Mononuclear cell (primary cell): ENCODE results near the gene ENC1. TPM values are rescaled to one million over a fixed set of nuclear protein-coding genes. Genes with fewer than 3 reads are reported as not detected.

ENCODE experiments used
- H3K27me3 ChIP-seq: 2 replicates; pipeline ENCODE4 v1.6.0; 2011; ENCODE audit warnings: low read length, control low read depth; ENCODE audit not compliant: insufficient read depth
- H3K4me1 ChIP-seq: 2 replicates; pipeline ENCODE4 v1.5.1; 2011; ENCODE audit warnings: mild to moderate bottlenecking, low read length, control low read depth; ENCODE audit not compliant: insufficient read depth
- H3K4me3 ChIP-seq: 2 replicates; pipeline ENCODE4 v1.5.1; 2011; ENCODE audit warnings: mild to moderate bottlenecking, low read length, moderate library complexity
- H3K9me3 ChIP-seq: 2 replicates; pipeline ENCODE4 v1.5.1; 2011; ENCODE audit warnings: low read depth, mild to moderate bottlenecking, control low read depth, low read length
- total RNA-seq: library from RNA; depleted of rRNA; stranded (reverse); fragments of >200 nt; gene quantifications from one replicate; pipeline ENCODE4 v1.2.3, GENCODE V29; 2012

ENC1 gene
- total RNA-seq, 1 donor, result 31.9 TPM

DNA sequence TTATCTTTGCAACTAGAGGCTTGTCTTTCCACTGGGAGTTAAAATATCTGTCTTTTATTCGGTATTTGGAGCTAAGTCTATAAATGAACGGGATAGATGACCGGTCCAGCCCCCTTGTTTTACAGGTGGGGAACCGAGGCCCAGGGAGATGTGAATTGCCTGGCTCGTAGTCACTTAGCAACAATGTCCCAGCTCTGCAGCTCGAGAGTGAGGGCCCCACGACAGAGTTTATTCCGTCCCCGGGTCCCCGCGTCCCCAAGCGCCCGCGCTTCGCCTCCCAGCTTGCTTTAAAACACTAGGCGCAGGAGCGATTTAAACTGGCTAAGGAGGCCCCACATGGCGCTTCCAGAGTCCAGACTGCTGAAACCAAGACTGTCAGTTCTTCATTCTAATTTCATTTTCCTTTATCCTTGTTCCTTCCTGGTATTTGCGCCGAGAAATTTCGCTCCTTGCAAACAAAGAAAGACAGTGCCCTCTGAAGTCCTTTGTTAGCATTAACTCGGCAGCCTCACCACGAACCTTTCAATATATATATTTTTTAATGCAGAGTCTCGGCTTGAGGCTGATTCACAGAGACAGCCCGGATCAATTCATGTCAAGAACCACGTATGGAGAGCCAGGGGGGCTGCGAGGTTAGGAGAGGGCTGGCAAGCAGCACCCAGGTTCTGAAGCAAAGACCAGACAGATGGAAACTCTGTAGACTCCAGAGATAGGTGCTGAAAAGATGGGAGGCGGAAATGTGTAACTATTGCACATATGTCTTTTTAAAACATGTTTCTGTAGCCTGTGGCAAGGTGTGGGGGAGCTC lies 1.4 kb upstream of the ENC1 start:
- Histone ChIP-seq H3K27me3 (no peaks in the 10 kb centered on the region), H3K4me3 (peak overlapping the region; percentile 72), H3K4me1 (peaks cover 71% of the 10 kb centered on the region), H3K9me3 (no peaks in the 10 kb centered on the region)

DNA sequence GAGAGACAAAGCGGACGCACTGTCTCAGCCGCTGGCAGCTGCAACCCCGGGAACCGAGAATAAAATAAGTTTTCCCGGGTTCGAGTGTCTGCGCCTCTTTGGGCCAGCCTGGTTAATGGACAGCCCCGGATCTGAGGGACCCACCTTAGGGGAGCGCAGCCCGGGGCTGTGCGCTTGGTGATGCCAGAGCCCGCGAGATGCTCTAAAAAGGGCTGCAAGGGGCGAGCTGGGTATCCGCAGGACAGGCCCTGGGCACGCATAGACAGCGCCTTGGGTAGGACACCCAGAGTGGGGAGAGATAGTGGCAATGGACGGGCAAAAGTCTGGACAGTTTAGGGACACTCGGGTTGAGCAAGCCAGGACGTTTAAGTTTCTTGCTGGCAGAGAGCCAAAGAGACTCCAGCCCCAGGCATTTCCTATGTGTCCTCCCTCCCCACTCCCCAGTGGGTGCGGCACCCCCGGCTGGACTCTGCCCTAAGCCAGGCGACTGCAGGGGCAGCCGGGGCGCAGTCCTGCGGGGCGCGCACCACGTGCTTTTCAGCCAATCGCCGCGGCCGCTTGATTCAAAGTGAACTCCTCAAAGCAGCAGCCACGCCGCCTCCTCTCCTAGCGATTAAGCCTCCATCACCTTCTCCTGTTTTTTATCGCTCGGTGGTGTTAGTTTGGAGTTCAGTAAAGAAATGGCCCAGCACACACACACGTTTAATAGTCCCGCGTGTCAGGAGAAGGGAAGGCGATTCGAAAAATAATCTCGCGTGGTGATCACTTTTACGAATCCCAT lies 616 bp upstream of the ENC1 start:
- H3K4me1 ChIP-seq, result peaks cover 71% of the 10 kb centered on the region
- H3K4me3 ChIP-seq, result peak overlapping the region; percentile 72
- H3K27me3 ChIP-seq, result no peaks in the 10 kb centered on the region
- no peaks in the 10 kb centered on the region for H3K9me3 ChIP-seq

DNA sequence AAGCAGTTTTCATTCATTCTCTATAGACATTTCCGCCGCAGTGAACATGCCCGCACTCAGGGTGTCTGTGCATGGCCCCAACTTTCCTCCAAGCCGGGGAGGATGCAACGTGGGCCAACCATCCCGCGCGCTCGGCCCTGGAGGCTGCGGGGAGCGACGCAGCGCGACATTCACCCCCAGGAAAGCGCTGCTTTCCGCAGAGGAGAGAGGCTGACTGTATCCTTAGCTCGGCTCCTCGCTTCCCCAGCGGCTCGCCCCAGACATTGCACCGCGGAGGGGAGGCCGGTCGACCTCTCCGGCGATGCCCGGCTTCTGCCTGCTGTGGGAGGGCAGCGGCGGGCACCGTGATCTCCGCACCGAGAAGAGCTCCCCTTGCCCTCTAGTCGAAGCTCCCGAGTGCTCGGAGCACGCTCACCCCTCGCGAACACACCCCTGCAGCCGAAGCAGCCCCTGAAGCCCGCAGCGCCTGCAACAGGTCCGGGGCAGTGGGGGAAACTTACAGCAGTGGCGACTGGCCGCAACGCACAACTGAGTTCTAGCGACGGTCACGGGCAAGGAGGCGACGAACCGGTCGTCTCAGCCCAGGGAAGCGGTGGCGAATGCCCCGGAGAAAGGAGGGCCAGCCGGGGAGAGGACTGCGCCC lies 600 bp downstream of the ENC1 start:
- H3K4me3 ChIP-seq, result peak overlapping the region; percentile 72
- H3K4me1 ChIP-seq, result peaks cover 71% of the 10 kb centered on the region
- no peaks in the 10 kb centered on the region for H3K27me3 ChIP-seq
- no peaks in the 10 kb centered on the region for H3K9me3 ChIP-seq

DNA sequence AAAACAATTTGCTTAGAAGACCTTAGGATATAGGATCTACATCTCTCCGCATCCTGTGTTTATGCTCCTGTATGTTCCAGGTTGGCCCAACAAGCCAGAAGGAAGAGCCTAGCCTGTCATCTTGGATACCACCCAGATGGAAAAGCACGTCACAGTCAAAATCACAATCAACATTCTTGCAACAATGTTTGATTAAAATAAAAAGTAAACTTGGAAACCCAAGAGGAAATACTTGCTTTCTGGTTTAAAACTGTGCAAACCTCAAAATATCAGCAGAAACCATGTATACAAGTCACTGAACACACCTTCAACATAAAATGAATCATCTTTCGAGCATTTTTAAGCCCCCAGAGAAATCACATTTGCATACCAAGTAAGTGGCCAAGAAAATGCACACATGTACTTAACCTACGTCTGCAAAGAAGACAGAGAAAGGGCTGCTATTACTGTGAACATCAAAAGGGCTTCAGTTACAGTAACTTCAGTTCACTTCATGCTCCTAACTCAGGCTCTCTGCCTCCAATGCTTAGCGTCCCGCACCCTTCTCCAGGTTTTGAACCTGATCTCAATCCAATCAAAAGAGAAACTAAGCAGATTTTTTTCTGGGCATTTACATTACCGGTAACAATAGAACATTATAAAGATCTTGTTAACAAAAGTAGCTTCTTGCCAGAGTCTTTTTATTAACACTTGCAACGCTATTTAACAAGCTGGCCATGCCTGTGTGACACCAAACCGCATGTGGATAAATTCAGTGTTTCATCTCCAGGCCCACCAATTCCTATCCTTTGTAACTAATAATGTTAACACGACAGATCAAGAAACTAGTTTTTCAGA lies 1.3 kb downstream of the ENC1 start:
- H3K4me3 ChIP-seq, result peak overlapping the region; percentile 72
- H3K9me3 ChIP-seq, result no peaks in the 10 kb centered on the region
- H3K4me1 ChIP-seq, result peaks cover 66% of the 10 kb centered on the region
- no peaks in the 10 kb centered on the region for H3K27me3 ChIP-seq

DNA sequence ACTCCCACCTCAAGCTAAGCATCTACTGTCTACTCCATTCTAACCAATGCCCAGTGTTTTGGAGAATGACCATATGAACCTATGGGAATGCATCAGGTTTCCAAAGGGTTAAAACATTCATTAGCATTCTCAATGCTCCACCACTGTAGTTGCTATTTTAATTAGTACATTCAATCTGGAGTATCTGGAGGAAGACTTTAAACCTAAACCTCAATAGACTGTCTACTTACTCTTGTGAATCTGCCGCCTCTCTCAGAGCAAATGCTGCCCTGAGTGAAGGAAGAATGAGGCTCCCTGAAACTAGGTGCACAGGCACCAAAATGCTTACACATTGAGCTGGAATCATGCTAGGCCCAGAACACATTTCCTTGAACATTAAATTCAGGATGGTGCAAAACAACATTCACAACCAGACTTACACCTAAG lies 2.0 kb downstream of the ENC1 start:
- H3K27me3 ChIP-seq, result no peaks in the 10 kb centered on the region
- no peaks in the 10 kb centered on the region for H3K9me3 ChIP-seq
- no peak overlapping the region for H3K4me3 ChIP-seq
- H3K4me1 ChIP-seq, result peaks cover 63% of the 10 kb centered on the region

DNA sequence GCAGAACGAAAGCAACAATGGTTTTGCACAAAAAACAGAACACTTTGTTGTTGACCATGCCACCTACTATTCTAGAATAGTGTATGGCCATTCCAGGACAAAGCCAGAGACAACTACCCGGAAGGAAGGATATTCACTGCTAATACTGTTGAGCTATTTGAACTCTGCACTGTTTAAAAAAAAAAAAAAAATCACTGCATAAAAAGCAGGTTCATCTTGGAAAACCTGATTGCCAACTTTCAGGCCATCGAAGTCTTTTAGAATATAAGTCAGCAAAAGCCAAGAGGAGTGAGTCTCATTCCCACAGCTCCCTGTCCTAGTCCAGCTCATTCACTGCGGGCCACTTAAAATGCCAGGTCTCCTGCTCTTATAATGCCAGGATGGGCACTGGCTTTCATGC lies 4.0 kb downstream of the ENC1 start:
- no peaks in the 10 kb centered on the region for H3K9me3 ChIP-seq
- peaks cover 63% of the 10 kb centered on the region for H3K4me1 ChIP-seq
- H3K4me3 ChIP-seq, result no peak overlapping the region
- H3K27me3 ChIP-seq, result no peaks in the 10 kb centered on the region

DNA sequence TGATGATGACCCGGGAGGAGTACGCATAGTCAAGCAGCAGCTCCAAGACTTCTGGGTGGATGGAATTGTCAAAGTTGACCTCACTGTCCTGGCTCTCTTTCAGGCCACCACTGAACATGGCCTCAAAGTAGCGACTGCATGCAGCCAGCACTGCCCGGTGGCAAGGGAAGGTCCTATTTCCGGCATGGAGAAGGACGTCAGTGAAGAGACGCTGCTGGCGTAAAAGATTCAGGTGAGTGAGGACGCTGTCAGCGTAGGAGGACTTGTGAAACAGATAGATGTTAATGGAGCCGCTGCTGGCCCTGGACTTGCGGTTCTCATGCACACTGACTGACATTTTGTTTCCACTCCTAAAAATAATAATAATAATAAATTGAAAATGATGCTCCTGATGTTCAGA lies 4.4 kb downstream of the ENC1 start:
- Histone ChIP-seq H3K4me3 (no peak overlapping the region), H3K9me3 (no peaks in the 10 kb centered on the region), H3K4me1 (peaks cover 63% of the 10 kb centered on the region), H3K27me3 (no peaks in the 10 kb centered on the region)

DNA sequence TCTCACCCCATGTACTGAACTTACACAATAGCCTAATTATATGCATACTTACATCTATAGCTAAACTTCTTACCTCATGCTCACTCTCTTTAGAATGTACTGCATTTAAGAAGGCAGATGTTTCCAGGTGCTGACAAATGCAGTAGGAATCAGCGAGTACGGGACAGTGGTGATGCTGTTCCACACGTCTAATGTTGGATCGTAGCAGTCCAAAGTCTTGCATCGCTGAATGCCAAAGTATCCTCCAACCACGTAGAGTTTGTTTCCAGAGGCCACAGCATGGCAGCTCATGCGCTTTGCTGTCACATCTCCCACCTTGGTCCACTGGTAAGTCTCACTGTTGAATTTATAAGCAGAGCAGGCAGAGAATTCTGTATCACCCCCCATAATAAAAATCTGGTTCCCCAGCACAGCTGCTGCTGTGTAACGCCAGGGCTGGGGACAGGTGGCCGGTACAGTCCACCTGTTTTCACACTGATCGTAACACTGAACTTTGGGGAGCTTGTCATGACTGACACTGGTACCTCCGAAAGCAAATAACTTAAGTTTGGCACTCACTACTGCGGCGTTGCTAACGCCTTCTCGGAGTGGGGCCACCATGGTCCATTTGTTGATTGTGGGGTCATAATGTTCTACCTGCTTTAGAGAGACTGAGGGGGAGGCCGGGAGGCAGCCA lies 5.8 kb downstream of the ENC1 start:
- no peak overlapping the region for H3K4me3 ChIP-seq
- no peaks in the 10 kb centered on the region for H3K27me3 ChIP-seq
- H3K9me3 ChIP-seq, result no peaks in the 10 kb centered on the region
- peaks cover 67% of the 10 kb centered on the region for H3K4me1 ChIP-seq

DNA sequence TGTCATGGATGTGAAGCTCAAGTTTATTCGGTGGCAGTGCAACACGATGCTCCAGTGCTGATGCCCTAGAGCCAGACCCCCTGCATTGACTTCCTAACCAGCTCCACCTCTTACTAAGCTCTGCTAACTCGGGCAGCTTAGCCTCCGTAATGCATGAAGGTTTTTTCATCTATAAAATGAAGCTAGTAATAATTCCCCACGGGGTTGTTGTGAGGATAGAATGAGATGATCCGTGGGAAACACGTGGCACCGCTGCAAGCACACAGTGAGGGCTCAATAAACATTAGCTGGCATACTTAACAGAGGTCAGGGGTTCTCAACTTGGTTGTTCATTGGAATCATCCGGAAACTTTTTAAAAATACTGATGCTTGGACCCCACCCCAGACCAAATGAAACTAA lies 6.8 kb downstream of the ENC1 start:
- H3K27me3 ChIP-seq, result no peaks in the 10 kb centered on the region
- H3K9me3 ChIP-seq, result no peaks in the 10 kb centered on the region
- peaks cover 57% of the 10 kb centered on the region for H3K4me1 ChIP-seq
- no peak overlapping the region for H3K4me3 ChIP-seq

DNA sequence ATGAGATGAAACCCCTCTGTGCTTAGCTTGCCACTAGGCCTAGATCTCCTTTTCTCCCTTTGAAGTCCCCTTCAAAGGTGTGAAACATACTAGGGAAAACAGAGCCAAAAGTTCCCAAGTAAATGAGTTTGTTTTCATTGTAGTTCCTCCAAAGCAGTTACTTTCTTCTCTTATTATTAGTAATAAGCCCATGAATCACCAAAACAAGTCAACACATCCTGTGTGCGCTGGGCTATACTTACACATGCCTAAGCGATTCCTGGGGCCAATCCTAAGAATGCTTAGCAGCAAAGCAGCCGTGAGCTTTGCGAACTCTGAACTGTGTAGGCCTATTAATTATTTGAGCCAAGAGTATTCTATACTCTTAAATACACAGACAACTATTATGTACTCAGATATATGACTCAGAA lies 7.6 kb downstream of the ENC1 start:
- Histone ChIP-seq H3K27me3 (no peaks in the 10 kb centered on the region), H3K4me1 (peaks cover 50% of the 10 kb centered on the region), H3K4me3 (no peak overlapping the region), H3K9me3 (no peaks in the 10 kb centered on the region)

DNA sequence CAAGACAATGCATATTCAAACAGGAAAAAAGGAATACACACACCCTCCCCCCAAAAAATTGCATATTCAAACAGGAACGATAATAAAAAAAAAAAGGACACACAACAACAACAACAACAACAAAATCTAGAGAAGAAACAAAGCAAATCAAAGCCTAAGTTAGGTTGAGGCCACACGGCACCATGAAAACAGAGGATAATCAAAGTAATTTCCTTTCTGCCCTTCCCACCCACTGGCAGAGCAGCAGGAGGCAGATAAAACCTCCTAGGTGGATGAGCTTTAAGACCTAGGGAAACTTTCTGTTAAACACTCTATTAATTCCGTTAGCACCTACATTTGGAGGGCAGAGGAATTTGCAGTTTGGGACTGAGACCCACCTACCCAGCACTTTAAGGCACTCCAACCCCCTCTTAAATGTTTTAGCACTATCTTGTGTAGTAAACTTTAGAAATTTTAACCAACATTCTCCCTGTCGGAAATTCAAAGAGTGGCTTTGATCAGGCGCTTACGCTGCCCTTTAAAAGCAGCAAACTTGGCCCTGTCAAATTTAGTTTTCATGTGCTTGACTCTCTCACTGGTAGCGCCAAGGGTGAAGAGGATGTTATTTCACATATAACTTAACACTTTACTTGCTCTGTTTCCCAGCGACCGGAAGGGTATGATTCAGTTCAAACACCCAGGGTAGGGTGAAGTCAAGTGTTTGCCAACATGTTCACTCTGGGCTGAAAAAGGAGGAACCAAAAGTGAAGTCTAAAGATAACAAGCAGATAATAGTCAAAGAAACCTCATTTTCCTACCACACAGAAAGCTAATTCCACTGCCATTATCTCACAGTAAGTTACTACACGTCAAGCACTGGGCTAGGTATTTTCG lies 9.2 kb downstream of the ENC1 start:
- Histone ChIP-seq H3K27me3 (no peaks in the 10 kb centered on the region), H3K4me3 (no peak overlapping the region), H3K4me1 (peaks cover 40% of the 10 kb centered on the region), H3K9me3 (no peaks in the 10 kb centered on the region)

DNA sequence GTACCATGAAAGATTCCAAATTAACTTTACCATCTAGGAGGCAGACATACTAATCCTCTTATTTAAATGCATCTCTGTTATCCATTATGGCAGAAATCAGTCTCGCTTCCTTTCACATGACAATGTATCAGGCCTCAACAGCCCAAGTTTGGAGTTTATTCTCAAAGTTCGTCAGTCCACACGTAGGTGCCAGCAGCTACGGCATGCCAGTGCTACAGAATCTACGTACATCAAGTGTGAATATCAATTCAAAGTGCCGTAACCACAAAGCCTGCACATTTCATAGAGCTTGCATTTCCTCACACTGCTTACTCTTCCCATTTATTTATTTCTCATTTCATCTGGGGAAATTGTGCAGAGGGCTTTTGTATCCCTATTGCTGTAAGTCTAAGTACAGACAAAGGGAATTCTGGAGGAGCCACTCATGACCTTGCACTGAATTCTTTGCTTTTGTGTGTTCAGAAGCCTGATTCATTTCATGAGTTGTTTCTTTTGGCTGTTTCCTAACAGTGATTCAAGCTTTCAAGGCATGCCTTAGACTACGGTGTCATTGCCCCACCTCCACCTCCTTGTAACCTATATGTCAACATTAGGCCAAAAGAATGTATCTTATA lies 10.0 kb downstream of the ENC1 start:
- Histone ChIP-seq H3K9me3 (no peaks in the 10 kb centered on the region), H3K4me1 (peaks cover 40% of the 10 kb centered on the region), H3K27me3 (no peaks in the 10 kb centered on the region), H3K4me3 (no peak overlapping the region)

DNA sequence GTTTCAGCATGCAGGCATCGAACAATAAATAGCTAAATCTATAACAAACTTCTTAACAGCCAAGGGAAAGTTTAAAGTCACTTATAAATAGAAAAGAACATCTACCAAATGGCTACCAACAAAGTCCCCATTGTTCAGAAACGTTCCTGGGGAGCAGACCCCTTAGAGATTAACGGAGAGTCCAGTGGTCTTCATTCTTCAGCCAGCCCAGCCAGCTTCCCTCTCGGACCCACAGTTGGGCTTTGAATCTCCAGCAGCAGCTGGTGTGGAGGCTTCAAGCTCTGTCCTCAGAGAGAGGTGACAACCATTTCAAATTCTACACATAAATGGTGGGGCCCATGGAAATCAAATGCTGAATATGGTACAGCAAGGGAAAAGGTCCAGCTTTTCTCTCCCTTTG lies 11.2 kb downstream of the ENC1 start:
- no peak overlapping the region for H3K4me3 ChIP-seq
- no peaks in the 10 kb centered on the region for H3K27me3 ChIP-seq
- H3K4me1 ChIP-seq, result peaks cover 40% of the 10 kb centered on the region
- H3K9me3 ChIP-seq, result no peaks in the 10 kb centered on the region
